Thymus (tissue), 11 donors: ENCODE data around the gene PSIP1. TPM values are rescaled to one million over a fixed set of nuclear protein-coding genes. Genes with fewer than 3 reads are reported as not detected.
"Not testable (repeated sequence)": the region's sequence is repeated elsewhere in the genome, so short reads cannot be mapped to it uniquely, and the experiment has no call there.

Experiments
- DNase-seq, 9 donors: peaks; one replicate each; pipeline ENCODE4 v3.0.0-alpha.2; 2013; ENCODE audit warnings: low spot score in 9 of 9, low read depth in 6 of 9, missing footprints in 1 of 9
- H3K27ac ChIP-seq, 2 donors: one replicate each; pipeline ENCODE4 v1.5.1; 2013; ENCODE audit warnings: control low read depth in 1 of 2, low read depth in 1 of 2, low read length in 1 of 2, mild to moderate bottlenecking in 1 of 2, moderate library complexity in 1 of 2
- H3K27me3 ChIP-seq, 2 donors: one replicate each; pipeline ENCODE4 v1.5.1; 2013; ENCODE audit warnings: low read length in 1 of 2; ENCODE audit not compliant: control insufficient read depth in 2 of 2, insufficient read depth in 1 of 2
- H3K36me3 ChIP-seq, 2 donors: one replicate each; pipeline ENCODE4 v1.5.1; 2013; ENCODE audit warnings: low read length in 1 of 2, mild to moderate bottlenecking in 1 of 2, moderate library complexity in 1 of 2; ENCODE audit not compliant: control insufficient read depth in 2 of 2, insufficient read depth in 2 of 2
- H3K4me1 ChIP-seq, 2 donors: one replicate each; pipeline ENCODE4 v1.5.1; 2013; ENCODE audit warnings: low read length in 2 of 2; ENCODE audit not compliant: control insufficient read depth in 2 of 2, insufficient read depth in 2 of 2
- H3K4me3 ChIP-seq, 2 donors: one replicate each; pipeline ENCODE4 v1.5.1; 2013; ENCODE audit warnings: low read length in 2 of 2, control low read depth in 1 of 2, mild to moderate bottlenecking in 1 of 2
- H3K9me3 ChIP-seq, 2 donors: one replicate each; pipeline ENCODE4 v1.5.1; 2013; ENCODE audit warnings: low read length in 1 of 2, mild to moderate bottlenecking in 1 of 2; ENCODE audit not compliant: control insufficient read depth in 2 of 2, insufficient read depth in 1 of 2
- whole genome bisulfite sequencing: extraction: QIAGEN DNeasy Blood & Tissue Kit; methylation state at CpG from one replicate; pipeline ENCODE4 v1.1.7; 2013; 5-methylcytosine and 5-hydroxymethylcytosine counted together
- polyA plus RNA-seq: library from polyadenylated mRNA; stranded (reverse); fragments of 200-250 nt; gene quantifications from one replicate; pipeline ENCODE4 v1.2.3, GENCODE V29; 2013
- total RNA-seq: library from RNA; stranded (reverse); fragments of 120-200 nt; gene quantifications from one replicate; pipeline ENCODE4 v1.2.4, GENCODE V29; 2013
- donor health status: healthy.

PSIP1 gene
- total and polyA plus RNA-seq, 2 donors: 116 to 170 TPM

GRCh38 chr9:15430920-15431844, 79.6 kb downstream of the PSIP1 start:
- Histone ChIP-seq H3K27ac (no peak overlapping the region), H3K9me3 (no peaks in the 10 kb centered on the region), H3K4me3 (no peak overlapping the region), H3K36me3 (peaks cover 5 to 38% of the 10 kb centered on the region in 2 donors), H3K27me3 (no peaks in the 10 kb centered on the region), H3K4me1 (no peaks in the 10 kb centered on the region)
- no peak for DNase-seq
- WGBS: 77% methylated on average over 5 of the region's 5 CpGs

- not testable (repeated sequence) for H3K4me3 ChIP-seq, H3K27ac ChIP-seq, H3K4me1 ChIP-seq, H3K27me3 ChIP-seq, DNase-seq, H3K9me3 ChIP-seq
- 97% methylated on average over 7 of the region's 7 CpGs for WGBS
- H3K36me3 ChIP-seq: peaks cover 12 to 36% of the 10 kb centered on the region in 2 donors
Observed at GRCh38 chr9:15427702-15428101, 83.1 kb downstream of the PSIP1 start.

DNA sequence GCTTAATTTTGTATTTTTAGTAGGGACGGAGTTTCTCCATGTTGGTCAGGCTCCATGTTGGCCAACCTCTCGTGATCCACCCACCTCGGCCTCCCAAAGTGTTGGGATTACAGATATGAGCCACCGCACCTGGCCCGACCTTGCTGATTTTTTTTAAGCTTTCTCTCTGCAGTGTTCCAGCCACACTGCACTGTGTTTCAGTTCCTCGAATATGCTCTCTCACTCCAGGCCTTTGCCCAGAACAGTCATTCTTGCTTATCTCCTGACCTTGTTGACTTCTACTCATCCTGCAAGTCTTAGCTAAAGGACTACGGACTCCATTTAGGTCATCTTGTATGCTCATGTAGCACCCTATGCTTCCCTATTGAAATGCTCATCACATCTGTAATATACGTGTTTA, 84.8 kb downstream of the PSIP1 start:
- H3K9me3 ChIP-seq: no peaks in the 10 kb centered on the region
- WGBS: 97% methylated on average over 8 of the region's 8 CpGs
- H3K27me3 ChIP-seq: peaks cover 0 to 3% of the 10 kb centered on the region in 2 donors
- peaks cover 12 to 34% of the 10 kb centered on the region in 2 donors for H3K36me3 ChIP-seq
- no peak overlapping the region for H3K4me3 ChIP-seq
- H3K27ac ChIP-seq: no peak overlapping the region
- H3K4me1 ChIP-seq: peaks cover 4 to 14% of the 10 kb centered on the region in 2 donors
- DNase-seq: no peak

DNA sequence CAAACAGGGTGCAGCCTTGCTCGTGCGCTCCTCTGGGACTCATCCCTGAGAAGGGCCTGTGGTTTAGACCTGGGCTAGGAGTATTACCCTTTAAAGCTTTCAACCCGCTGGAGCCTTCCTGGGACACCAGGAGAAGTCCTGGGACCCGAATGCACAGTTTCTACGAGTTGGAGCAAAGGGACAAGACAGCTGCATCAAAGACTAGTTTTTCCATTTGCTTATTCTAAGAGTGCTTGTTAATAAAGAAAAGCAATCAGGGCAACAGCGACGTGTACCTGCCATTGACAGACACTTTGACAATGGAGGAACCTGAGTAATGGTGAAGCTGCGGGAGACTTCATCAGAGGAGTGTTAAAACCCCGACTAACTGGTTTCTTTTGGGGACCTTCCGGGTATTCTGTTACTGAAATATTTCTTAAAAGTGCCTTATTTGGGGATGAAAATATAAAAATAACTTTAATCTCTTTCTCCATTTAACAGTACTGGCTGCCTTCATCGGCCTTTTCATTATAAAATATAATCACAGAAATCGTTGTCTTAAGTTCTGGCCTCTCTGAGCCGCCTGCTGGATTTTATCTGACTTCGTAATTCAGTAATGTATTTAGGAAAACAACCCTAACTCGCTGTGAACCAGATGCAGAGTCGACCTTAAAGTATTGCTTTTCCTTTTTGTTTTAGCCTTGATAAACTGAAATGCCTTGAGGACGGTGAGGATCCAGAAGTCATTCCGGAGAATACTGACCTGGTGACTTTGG, 87.4 kb downstream of the PSIP1 start:
- peak overlapping the region; percentile 62 to 82 for H3K27ac ChIP-seq

DNA sequence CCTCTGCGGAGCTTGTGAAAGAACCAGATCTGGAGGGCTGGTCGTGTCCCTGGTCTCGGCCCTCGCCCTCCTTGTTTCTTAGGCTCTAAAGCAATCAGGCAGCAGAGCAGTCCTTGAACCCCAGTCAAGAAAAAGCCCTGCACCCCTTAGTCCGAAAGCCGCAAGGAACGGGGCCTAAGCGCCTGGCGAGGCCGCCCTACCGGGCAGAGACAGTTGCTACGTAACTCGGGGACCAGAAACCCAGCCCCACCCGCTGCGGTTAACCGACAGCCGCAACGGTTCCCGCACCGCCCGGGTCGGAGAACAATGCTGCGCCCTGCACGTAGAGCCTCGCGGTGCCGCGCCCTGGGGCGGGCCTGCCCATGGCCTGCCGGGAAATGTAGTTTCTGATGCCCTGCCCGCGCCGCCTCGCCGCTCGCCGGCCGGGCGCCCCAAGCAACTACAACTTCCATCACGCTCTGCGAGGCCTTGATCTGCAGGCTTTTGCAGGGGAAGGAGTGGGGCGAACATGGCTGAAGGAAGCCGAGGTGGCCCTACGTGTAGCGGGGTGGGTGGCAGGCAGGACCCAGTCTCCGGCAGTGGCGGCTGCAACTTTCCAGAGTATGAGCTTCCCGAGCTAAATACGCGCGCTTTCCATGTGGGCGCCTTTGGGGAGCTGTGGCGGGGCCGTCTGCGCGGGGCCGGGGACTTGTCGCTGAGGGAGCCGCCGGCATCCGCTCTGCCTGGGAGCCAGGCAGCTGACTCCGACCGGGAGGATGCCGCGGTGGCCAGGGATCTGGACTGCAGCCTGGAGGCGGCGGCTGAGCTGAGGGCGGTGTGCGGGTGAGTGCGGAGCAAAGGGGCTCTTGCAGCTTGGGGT, 88.2 kb downstream of the PSIP1 start, which contains the start of gene SNAPC3:
Gene SNAPC3, plus strand, starts transcription at position 505 of the 859 bp plus-strand sequence. Its CDS starts 4 bp downstream, at position 509.
- Histone ChIP-seq H3K4me1 (peaks cover 4 to 14% of the 10 kb centered on the region in 2 donors), H3K27ac (peak within 1 kb of the TSS; percentile 82 to 87), H3K9me3 (no peaks in the 10 kb centered on the region), H3K36me3 (peaks cover 12 to 25% of the 10 kb centered on the region in 2 donors), H3K4me3 (peak within 1 kb of the TSS; percentile 83 to 99), H3K27me3 (peaks cover 0 to 3% of the 10 kb centered on the region in 2 donors)
- DNase-seq: peak; percentile 86 to 97 (median 91)
- WGBS: under 1% methylated on average over 70 of the region's 70 CpGs

More for the DNA sequence above, 87.4 kb downstream of the PSIP1 start:
- WGBS: 9% methylated on average over 18 of the region's 18 CpGs
- H3K4me3 ChIP-seq: peak overlapping the region; percentile 83 to 99
- H3K9me3 ChIP-seq: no peaks in the 10 kb centered on the region
- H3K27me3 ChIP-seq: peaks cover 0 to 3% of the 10 kb centered on the region in 2 donors
- H3K36me3 ChIP-seq: peaks cover 12 to 28% of the 10 kb centered on the region in 2 donors
- DNase-seq: peak in 6 of 9 donors; percentile 8 to 47 (median 41)
- H3K4me1 ChIP-seq: peaks cover 4 to 14% of the 10 kb centered on the region in 2 donors

- Histone ChIP-seq H3K27ac (peak overlapping the region; percentile 82 to 87), H3K36me3 (peaks cover 12 to 21% of the 10 kb centered on the region in 2 donors), H3K9me3 (no peaks in the 10 kb centered on the region), H3K4me1 (peaks cover 4 to 14% of the 10 kb centered on the region in 2 donors), H3K27me3 (peaks cover 0 to 3% of the 10 kb centered on the region in 2 donors), H3K4me3 (peak overlapping the region; percentile 83 to 99)
- 75% methylated on average over 9 of the region's 9 CpGs for WGBS
- DNase-seq: peak in 1 of 9 donors; percentile 11
Observed at GRCh38 chr9:15421990-15422371, 88.8 kb downstream of the PSIP1 start.

DNA sequence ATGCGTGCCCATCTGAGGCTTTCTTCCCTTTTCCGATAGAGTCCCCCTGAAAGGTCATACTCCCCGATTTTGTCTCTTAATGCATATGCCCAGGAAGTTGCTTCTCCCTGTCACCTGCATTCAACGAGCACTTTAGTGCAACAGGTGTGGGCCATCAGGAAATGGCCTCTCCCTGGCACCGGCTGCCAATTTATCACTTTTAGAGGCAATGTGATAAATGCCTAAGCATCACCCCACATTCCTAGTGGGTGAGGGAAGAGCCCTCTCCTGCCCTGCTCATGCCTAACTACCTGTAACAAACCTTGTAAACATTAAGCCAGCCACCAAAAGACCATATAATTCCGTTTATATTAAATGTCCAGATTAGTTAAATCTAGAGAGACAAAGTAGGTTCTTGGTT, 89.2 kb downstream of the PSIP1 start:
- 91% methylated on average over 6 of the region's 6 CpGs for WGBS
- Histone ChIP-seq H3K36me3 (peaks cover 12 to 21% of the 10 kb centered on the region in 2 donors), H3K4me1 (peaks cover 4 to 14% of the 10 kb centered on the region in 2 donors), H3K4me3 (no peak overlapping the region), H3K27me3 (peaks cover 0 to 3% of the 10 kb centered on the region in 2 donors), H3K9me3 (no peaks in the 10 kb centered on the region), H3K27ac (no peak overlapping the region)
- DNase-seq: no peak

- WGBS: 59% methylated on average over 5 of the region's 5 CpGs
- peaks cover 4 to 11% of the 10 kb centered on the region in 2 donors for H3K4me1 ChIP-seq
- H3K9me3 ChIP-seq: no peaks in the 10 kb centered on the region
- no peak overlapping the region for H3K27ac ChIP-seq
- H3K27me3 ChIP-seq: peaks cover 0 to 3% of the 10 kb centered on the region in 2 donors
- peaks cover 7 to 14% of the 10 kb centered on the region in 2 donors for H3K36me3 ChIP-seq
- no peak for DNase-seq
- H3K4me3 ChIP-seq: no peak overlapping the region
Observed at GRCh38 chr9:15420796-15421195, 90.0 kb downstream of the PSIP1 start.
